GM04503 (cell line): ENCODE results near the gene MYH13.
"Not testable (repeated sequence)": the region's sequence is repeated elsewhere in the genome, so short reads cannot be mapped to it uniquely, and the experiment has no call there.

Experiments
- DNase-seq: peaks from one replicate; pipeline ENCODE4 v3.0.0-alpha.2; 2012; ENCODE audit warnings: low read depth

The MYH13 gene

GRCh38 chr17:10304758-10305300 lies 68.0 kb downstream of the MYH13 start:
- no peak for DNase-seq

- DNase-seq = no peak
Measured at GRCh38 chr17:10297691-10298090, 75.1 kb downstream of the MYH13 start.

GRCh38 chr17:10295728-10296343 lies 77.0 kb downstream of the MYH13 start:
- peak; percentile 29 for DNase-seq

GRCh38 chr17:10294180-10294579 lies 78.6 kb downstream of the MYH13 start:
- DNase-seq = no peak

GRCh38 chr17:10292057-10292937 lies 80.5 kb downstream of the MYH13 start:
- peak; percentile 47 for DNase-seq

- DNase-seq = not testable (repeated sequence)
Measured at GRCh38 chr17:10291576-10291975, 81.2 kb downstream of the MYH13 start.

- DNase-seq = no peak
Measured at GRCh38 chr17:10290041-10290440, 82.8 kb downstream of the MYH13 start.

GRCh38 chr17:10286324-10286723 lies 86.5 kb downstream of the MYH13 start:
- DNase-seq = no peak

GRCh38 chr17:10285896-10286295 lies 86.9 kb downstream of the MYH13 start:
- no peak for DNase-seq

- no peak for DNase-seq
Measured at GRCh38 chr17:10280068-10280467, 92.7 kb downstream of the MYH13 start.

- DNase-seq = no peak
Measured at GRCh38 chr17:10278218-10278617, 94.6 kb downstream of the MYH13 start.

GRCh38 chr17:10276436-10276835 lies 96.4 kb downstream of the MYH13 start:
- no peak for DNase-seq

GRCh38 chr17:10275418-10275817 lies 97.4 kb downstream of the MYH13 start:
- no peak for DNase-seq

- DNase-seq = peak; percentile 45
Measured at GRCh38 chr17:10271106-10271562, 101.7 kb downstream of the MYH13 start.

- no peak for DNase-seq
Measured at GRCh38 chr17:10270258-10270657, 102.5 kb downstream of the MYH13 start.

GRCh38 chr17:10268005-10268404 lies 104.8 kb downstream of the MYH13 start:
- DNase-seq = no peak

- no peak for DNase-seq
Measured at GRCh38 chr17:10266296-10266876, 106.4 kb downstream of the MYH13 start.

GRCh38 chr17:10265100-10265810 lies 107.6 kb downstream of the MYH13 start:
- DNase-seq = peak; percentile 95

GRCh38 chr17:10264051-10264450 lies 108.8 kb downstream of the MYH13 start:
- no peak for DNase-seq

- no peak for DNase-seq
Measured at GRCh38 chr17:10262451-10262850, 110.4 kb downstream of the MYH13 start.

GRCh38 chr17:10261098-10261497 lies 111.7 kb downstream of the MYH13 start:
- DNase-seq = no peak
